ENCODE measurements around the gene SNED1.

The SNED1 gene

GRCh38 chr2:241014224-241014623, 15.8 kb downstream of the SNED1 start:
- CTCF ChIA-PET, result no interaction called here
- H3K4me3 ChIP-seq (ENCODE audit: low read depth, low read length), result no peak overlapping the region
- POLR2A ChIA-PET, result no interaction called here
- TF ChIP-seq CTCF (IDR thresholded peaks at IDR 0.05; ENCODE audit: insufficient read depth, low read length, missing control alignments), result no peak
- no peak for DNase-seq (ENCODE audit: low read depth, low spot score)

- no peak overlapping the region for H3K4me3 ChIP-seq (ENCODE audit: low read depth, low read length)
- no peak for TF ChIP-seq CTCF (IDR thresholded peaks at IDR 0.05; ENCODE audit: insufficient read depth, low read length, missing control alignments)
- ChIA-PET POLR2A (no interaction called here), CTCF (no interaction called here)
- DNase-seq (ENCODE audit: low read depth, low spot score), result no peak
Observed at GRCh38 chr2:241014764-241015163, 16.3 kb downstream of the SNED1 start.

GRCh38 chr2:241015439-241015838, 17.0 kb downstream of the SNED1 start:
- CTCF ChIA-PET, result no interaction called here
- H3K4me3 ChIP-seq (ENCODE audit: low read depth, low read length), result no peak overlapping the region
- POLR2A ChIA-PET, result no interaction called here
- TF ChIP-seq CTCF (IDR thresholded peaks at IDR 0.05; ENCODE audit: insufficient read depth, low read length, missing control alignments), result no peak
- DNase-seq (ENCODE audit: low read depth, low spot score), result no peak

- no peak for TF ChIP-seq CTCF (IDR thresholded peaks at IDR 0.05; ENCODE audit: insufficient read depth, low read length, missing control alignments)
- no peak overlapping the region for H3K4me3 ChIP-seq (ENCODE audit: low read depth, low read length)
- ChIA-PET POLR2A (no interaction called here), CTCF (no interaction called here)
- DNase-seq (ENCODE audit: low read depth, low spot score), result no peak
Observed at GRCh38 chr2:241017228-241017940, 19.0 kb downstream of the SNED1 start.

- TF ChIP-seq CTCF (IDR thresholded peaks at IDR 0.05; ENCODE audit: insufficient read depth, low read length, missing control alignments), result no peak
- POLR2A ChIA-PET, result interaction anchor here (0.7 kb wide), 1 partner anchor 8 kb away, joined by 3 read pairs; no protein-coding TSS in a partner anchor
- CTCF ChIA-PET, result no interaction called here
- DNase-seq (ENCODE audit: low read depth, low spot score), result no peak
- no peak overlapping the region for H3K4me3 ChIP-seq (ENCODE audit: low read depth, low read length)
Observed at GRCh38 chr2:241018051-241018891, 19.9 kb downstream of the SNED1 start.

- no peak for TF ChIP-seq CTCF (IDR thresholded peaks at IDR 0.05; ENCODE audit: insufficient read depth, low read length, missing control alignments)
- POLR2A ChIA-PET, result no interaction called here
- CTCF ChIA-PET, result no interaction called here
- no peak for DNase-seq (ENCODE audit: low read depth, low spot score)
- no peak overlapping the region for H3K4me3 ChIP-seq (ENCODE audit: low read depth, low read length)
Observed at GRCh38 chr2:241019441-241020139, 21.2 kb downstream of the SNED1 start.
